Upper lobe of right lung (tissue), 1 donor: ENCODE results near the gene MARK2. TPM values are rescaled to one million over a fixed set of nuclear protein-coding genes. Genes with fewer than 3 reads are reported as not detected.
A peak's percentile ranks its signal among the peaks of the same experiment; 100 is the strongest.
"Not testable (repeated sequence)": the region's sequence is repeated elsewhere in the genome, so short reads cannot be mapped to it uniquely, and the experiment has no call there.

Experiments used
- ATAC-seq: fragments of 200-7000 bp; cut with Tn5 transposase; one replicate; pipeline ENCODE4 v1.9.1; 2020; ENCODE audit warnings: mild to moderate bottlenecking, moderate library complexity
- DNase-seq: peaks from one replicate; pipeline ENCODE4 v3.0.0-alpha.2; 2020
- H3K27ac ChIP-seq: fragments of 200-600 bp; one replicate; pipeline ENCODE4 v1.8.0; 2022
- H3K27me3 ChIP-seq: fragments of 200-600 bp; one replicate; pipeline ENCODE4 v1.8.0; 2022; ENCODE audit warnings: mild to moderate bottlenecking
- H3K36me3 ChIP-seq: fragments of 200-600 bp; one replicate; pipeline ENCODE4 v1.8.0; 2022
- H3K4me1 ChIP-seq: fragments of 200-600 bp; one replicate; pipeline ENCODE4 v1.8.0; 2022
- H3K4me3 ChIP-seq: fragments of 200-600 bp; one replicate; pipeline ENCODE4 v1.8.0; 2022; ENCODE audit warnings: mild to moderate bottlenecking
- H3K9me3 ChIP-seq: fragments of 200-600 bp; one replicate; pipeline ENCODE4 v1.8.0; 2022
- intact Hi-C: fragments of 100-400 bp; cut with DNase I; formaldehyde crosslinking; loops from one replicate; pipeline ENCODE4 v1.11.0; 2022
- total RNA-seq: library from RNA; stranded (reverse); fragmentation: NEBNext Ultra II Directional; extraction: Animal tissue kit (Norgen Biotek cat#: 25700); gene quantifications from one replicate; pipeline ENCODE4 v1.2.1, GENCODE V29; 2021
- TF ChIP-seq, protein P1 (sequence below): fragments of 200-600 bp; IDR thresholded peaks from one replicate; pipeline ENCODE4 v1.8.0; 2022; ENCODE audit warnings: antibody characterized with exemption
- donor health status: DM: no; HTN: yes; CAD: no; lungs with severe emphysema.

The MARK2 gene
- total RNA-seq, 1 donor from 2014 or later = 40.7 TPM

- TF ChIP-seq, protein P1, sequence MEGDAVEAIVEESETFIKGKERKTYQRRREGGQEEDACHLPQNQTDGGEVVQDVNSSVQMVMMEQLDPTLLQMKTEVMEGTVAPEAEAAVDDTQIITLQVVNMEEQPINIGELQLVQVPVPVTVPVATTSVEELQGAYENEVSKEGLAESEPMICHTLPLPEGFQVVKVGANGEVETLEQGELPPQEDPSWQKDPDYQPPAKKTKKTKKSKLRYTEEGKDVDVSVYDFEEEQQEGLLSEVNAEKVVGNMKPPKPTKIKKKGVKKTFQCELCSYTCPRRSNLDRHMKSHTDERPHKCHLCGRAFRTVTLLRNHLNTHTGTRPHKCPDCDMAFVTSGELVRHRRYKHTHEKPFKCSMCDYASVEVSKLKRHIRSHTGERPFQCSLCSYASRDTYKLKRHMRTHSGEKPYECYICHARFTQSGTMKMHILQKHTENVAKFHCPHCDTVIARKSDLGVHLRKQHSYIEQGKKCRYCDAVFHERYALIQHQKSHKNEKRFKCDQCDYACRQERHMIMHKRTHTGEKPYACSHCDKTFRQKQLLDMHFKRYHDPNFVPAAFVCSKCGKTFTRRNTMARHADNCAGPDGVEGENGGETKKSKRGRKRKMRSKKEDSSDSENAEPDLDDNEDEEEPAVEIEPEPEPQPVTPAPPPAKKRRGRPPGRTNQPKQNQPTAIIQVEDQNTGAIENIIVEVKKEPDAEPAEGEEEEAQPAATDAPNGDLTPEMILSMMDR = no peak
- Histone ChIP-seq H3K9me3 (no peaks in the 10 kb centered on the region), H3K27ac (no peak overlapping the region), H3K4me3 (no peak overlapping the region), H3K27me3 (no peaks in the 10 kb centered on the region), H3K36me3 (peaks cover 17% of the 10 kb centered on the region), H3K4me1 (peaks cover 27% of the 10 kb centered on the region)
- DNase-seq (no peak), ATAC-seq (peak; percentile 85)
- intact Hi-C loops = no loop called here
Observed at GRCh38 chr11:63858628-63859550, 20.0 kb downstream of the MARK2 start.

DNA sequence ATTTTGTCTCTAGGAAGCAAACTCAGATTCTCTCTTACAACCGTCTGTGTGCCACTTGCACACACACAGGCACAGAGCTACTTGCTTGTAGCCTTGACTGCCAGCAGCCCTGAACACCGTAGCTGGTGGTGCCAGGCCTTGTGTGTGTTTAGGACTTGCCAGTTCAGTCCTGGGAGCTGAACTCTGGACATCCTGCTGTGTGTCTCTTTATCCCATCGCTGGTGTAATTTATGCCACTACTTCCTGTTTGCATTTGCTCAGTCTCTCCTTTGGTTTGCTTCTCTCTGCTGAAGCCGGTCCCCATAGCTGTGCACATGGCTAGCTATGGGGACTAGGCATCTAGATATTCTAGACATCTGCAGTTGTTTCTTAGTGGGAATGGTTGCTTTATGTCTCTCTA, 24.0 kb downstream of the MARK2 start:
- no peaks in the 10 kb centered on the region for H3K9me3 ChIP-seq
- ATAC-seq (peak; percentile 69), DNase-seq (no peak)
- peaks cover 46% of the 10 kb centered on the region for H3K4me1 ChIP-seq
- intact Hi-C loops = no loop called here
- peak overlapping the region; percentile 38 for H3K27ac ChIP-seq
- peaks cover 9% of the 10 kb centered on the region for H3K36me3 ChIP-seq
- H3K27me3 ChIP-seq = no peaks in the 10 kb centered on the region
- H3K4me3 ChIP-seq = no peak overlapping the region
- TF ChIP-seq, protein P1 = no peak

GRCh38 chr11:63863620-63864019, 24.7 kb downstream of the MARK2 start:
- H3K27me3 ChIP-seq, intact Hi-C loops, H3K36me3 ChIP-seq, DNase-seq, H3K4me3 ChIP-seq, ATAC-seq, H3K27ac ChIP-seq, H3K9me3 ChIP-seq: not testable (repeated sequence)
- H3K4me1 ChIP-seq = peaks cover 46% of the 10 kb centered on the region

DNA sequence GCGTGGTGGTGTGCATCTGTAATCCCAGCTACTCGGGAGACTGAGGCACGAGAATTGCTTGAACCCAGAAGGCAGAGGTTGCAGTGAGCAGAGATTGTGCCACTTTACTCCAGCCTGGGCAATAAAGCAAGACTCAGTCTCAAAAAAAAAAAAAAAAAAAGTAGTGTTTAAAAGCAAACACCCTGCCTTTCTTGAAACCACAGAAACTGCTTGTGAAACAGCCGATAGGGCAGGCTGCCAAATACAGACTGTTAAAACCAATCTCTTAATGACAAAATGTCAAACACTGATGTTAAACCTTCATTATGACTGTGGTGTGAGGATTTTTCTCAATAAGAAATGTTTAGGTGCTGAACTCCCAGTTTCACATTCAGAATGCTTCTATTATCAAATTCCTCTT, 27.3 kb downstream of the MARK2 start:
- Histone ChIP-seq H3K4me3 (peak overlapping the region; percentile 2), H3K36me3 (peaks cover 9% of the 10 kb centered on the region), H3K9me3 (no peaks in the 10 kb centered on the region), H3K27me3 (no peaks in the 10 kb centered on the region), H3K27ac (no peak overlapping the region), H3K4me1 (peaks cover 63% of the 10 kb centered on the region)
- ATAC-seq = peak; percentile 30
- TF ChIP-seq, protein P1 = no peak
- DNase-seq = peak; percentile 71
- intact Hi-C loops = no loop called here

GRCh38 chr11:63867511-63867910, 28.6 kb downstream of the MARK2 start:
- peaks cover 2% of the 10 kb centered on the region for H3K36me3 ChIP-seq
- H3K4me3 ChIP-seq = no peak overlapping the region
- no peak for DNase-seq
- intact Hi-C loops = no loop called here
- H3K9me3 ChIP-seq = no peaks in the 10 kb centered on the region
- TF ChIP-seq, protein P1 = no peak
- H3K27ac ChIP-seq = no peak overlapping the region
- ATAC-seq = no peak
- no peaks in the 10 kb centered on the region for H3K27me3 ChIP-seq
- peaks cover 70% of the 10 kb centered on the region for H3K4me1 ChIP-seq

DNA sequence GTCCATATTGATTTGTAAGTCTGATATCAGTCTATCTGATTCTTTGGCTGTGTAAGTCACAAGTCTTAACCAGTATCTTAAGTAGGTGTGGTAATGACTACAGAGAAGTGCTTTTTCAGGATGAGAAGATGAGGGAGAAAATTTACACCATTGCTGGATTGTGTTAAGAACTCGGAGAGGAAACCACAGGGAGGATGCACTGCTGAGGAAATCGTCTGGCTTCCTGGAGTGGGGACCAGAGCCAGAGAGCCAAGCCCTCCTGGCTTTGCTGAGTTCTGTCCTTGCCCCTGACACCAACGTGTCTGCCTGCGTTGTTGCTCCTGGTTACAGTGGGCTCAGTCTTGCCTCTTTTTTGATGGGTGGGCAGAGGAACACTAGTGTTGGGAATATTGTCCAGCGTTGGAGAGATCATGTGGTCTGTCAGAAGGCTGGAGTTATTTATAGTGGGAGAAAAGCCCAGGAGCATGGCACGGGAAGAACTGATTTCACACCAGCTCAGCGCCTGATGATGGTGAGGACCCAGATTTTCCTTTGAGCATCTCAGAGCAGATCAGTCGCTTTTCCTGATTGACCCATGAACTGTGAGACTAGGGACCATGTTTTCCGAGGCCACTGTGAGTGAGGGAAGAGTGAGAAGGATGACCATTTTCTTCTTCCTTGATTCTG, 29.6 kb downstream of the MARK2 start:
- Histone ChIP-seq H3K27me3 (no peaks in the 10 kb centered on the region), H3K9me3 (no peaks in the 10 kb centered on the region), H3K27ac (peak overlapping the region; percentile 2), H3K4me1 (peaks cover 74% of the 10 kb centered on the region), H3K4me3 (no peak overlapping the region), H3K36me3 (no peaks in the 10 kb centered on the region)
- DNase-seq (no peak), ATAC-seq (no peak)
- TF ChIP-seq, protein P1 = no peak
- intact Hi-C loops = no loop called here
